SU-DHL-6 (cell line): ENCODE measurements around the gene MAPKAPK2.

Source experiments
- CTCF ChIP-seq: fragments of 200-600 bp; sonication (generic); IDR thresholded peaks from one replicate; pipeline ENCODE4 v1.5.1; 2017; ENCODE audit warnings: antibody characterized with exemption, mild to moderate bottlenecking, low read length, moderate library complexity; ENCODE audit not compliant: insufficient read depth, poor library complexity, severe bottlenecking
- EZH2phosphoT487 ChIP-seq: fragments of 200-600 bp; sonication (generic), shearing (Covaris generic); conservative IDR thresholded peaks from 2 replicates; pipeline ENCODE4 v1.6.1; 2018; ENCODE audit warnings: mild to moderate bottlenecking, antibody characterized with exemption, low read length, moderate library complexity, mixed read lengths

DNA sequence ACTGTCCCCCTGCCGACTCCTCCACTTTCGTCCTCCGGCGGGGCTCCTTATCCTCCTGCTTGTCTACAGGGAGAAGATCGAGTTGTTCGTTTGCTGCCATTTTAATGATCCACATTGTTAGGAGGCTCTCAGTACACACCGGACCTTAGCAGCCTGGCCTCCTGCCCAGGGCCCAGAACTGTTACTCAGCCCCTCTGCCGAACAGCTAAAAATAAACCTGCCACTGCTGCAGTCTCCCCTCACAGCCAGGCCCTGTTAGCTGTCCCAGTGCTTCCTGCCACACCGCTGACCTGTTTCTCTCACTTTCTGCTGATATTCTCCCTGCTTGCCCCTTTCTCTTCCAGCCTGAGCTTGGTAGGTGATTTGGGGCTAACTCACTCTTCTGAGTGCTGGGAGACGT, 8.3 kb downstream of the MAPKAPK2 start:
- TF ChIP-seq CTCF, result no peak
- TF ChIP-seq EZH2phosphoT487, result no peak
